ENCODE data around the gene MPHOSPH8.
"Not testable (repeated sequence)": the region's sequence is repeated elsewhere in the genome, so short reads cannot be mapped to it uniquely, and the experiment has no call there.

The MPHOSPH8 gene

GRCh38 chr13:19685034-19685433 is 51.6 kb downstream of the MPHOSPH8 start:
- no peak for DNase-seq

GRCh38 chr13:19685437-19685836 is 52.0 kb downstream of the MPHOSPH8 start:
- no peak for DNase-seq

DNA sequence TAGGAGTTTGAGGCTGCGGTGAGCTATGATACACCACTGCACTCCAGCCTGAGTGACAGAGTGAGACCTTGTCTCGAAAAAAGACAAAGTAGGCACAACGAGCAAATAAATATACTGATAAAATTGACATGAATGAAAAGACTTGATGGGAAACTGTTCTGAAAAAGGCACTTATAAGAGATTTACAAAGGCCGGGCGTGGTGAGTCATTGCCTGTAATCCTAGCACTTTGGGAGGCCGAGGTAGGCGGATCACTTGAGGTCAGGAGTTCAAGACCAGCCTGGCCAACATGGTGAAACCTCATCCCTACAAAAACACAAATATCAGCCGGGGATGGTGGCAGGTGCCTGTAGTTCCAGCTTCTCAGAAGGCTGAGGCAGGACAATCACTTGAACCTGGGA is 58.0 kb downstream of the MPHOSPH8 start:
- not testable (repeated sequence) for DNase-seq

GRCh38 chr13:19695428-19695827 is 62.0 kb downstream of the MPHOSPH8 start:
- no peak for DNase-seq

DNA sequence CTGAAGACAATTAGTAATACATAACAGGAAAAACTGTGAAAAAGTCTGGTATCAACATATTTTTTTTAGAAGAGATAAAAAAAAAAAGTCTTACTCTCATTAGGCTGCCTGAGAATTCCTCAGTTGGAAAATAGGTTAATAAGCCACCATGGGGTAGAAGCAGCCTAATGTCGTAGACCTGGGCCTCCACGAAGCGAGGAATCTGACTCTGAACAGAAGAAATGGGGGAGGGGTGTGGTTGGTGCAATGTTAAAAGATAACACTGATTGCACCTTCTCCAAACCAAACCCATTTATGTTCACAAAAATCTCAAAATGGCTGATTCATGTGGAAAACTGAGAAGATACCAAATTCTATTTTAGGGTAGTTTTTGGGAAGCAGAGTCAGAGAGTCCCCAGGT is 62.4 kb downstream of the MPHOSPH8 start:
- DNase-seq = no peak

- not testable (repeated sequence) for DNase-seq
These were observed 67.5 kb downstream of the MPHOSPH8 start for GRCh38 chr13:19700963-19701362.

DNA sequence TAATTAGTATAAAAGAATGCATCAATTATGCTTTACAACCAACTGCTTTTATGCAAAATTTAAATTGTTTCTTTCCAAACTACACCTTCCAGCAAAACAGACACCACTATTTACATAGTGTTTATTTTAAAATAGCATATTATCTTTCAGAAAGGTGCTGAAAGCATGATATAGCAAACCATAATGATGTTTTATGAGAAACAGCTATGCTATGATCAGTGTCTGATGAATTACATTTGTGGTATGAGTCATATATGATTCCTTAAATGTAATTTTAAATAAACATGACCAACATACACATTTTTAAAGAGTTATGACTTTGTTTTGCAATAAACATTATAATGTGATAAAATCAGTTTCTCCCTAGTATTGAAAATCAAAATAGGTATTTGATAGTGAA is 68.2 kb downstream of the MPHOSPH8 start:
- not testable (repeated sequence) for DNase-seq

GRCh38 chr13:19704256-19704655 is 70.8 kb downstream of the MPHOSPH8 start:
- DNase-seq = not testable (repeated sequence)

DNA sequence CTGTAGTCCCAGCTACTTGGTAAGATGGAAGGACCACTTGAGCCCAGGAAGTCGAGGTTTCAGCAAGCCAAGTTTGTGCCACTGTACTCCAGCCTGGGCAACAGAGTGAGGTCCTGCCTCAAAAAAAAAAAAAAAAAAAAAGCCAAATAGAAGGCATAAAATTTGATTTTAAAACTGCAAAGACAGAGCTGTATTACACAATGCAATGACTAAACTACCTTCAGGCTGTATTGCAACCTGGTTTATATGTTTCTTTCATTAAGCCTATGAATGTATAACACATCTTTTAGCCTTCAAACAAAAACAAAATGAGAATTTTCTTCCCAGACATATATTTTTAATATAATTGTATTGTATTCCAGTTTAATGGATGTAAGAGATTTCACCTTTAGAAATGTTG is 75.6 kb downstream of the MPHOSPH8 start:
- not testable (repeated sequence) for DNase-seq

DNA sequence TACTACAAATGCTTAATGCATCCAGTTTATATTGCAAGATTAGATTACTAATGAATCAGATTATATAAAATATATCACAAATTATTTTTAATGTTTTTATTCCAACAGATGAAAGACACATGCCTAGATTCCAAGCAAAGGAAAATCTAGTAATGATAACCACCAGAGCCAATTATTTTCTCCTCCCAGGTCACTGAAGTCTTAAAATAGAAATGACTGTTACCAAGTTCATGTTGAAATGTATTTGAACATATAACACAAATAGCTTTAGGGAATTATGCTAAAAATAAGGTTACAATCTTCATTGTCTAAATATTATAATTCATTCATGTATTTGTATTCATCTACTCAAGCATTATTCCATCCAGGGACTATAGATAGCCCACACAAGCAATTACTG is 76.3 kb downstream of the MPHOSPH8 start:
- DNase-seq = not testable (repeated sequence)

- DNase-seq = no peak
These were observed 79.9 kb downstream of the MPHOSPH8 start for GRCh38 chr13:19713186-19713965.

GRCh38 chr13:19720039-19720438 is 86.6 kb downstream of the MPHOSPH8 start:
- DNase-seq = no peak
